IMR-90 (cell line): ENCODE results near the gene GP1BA. TPM values are rescaled to one million over a fixed set of nuclear protein-coding genes. Genes with fewer than 3 reads are reported as not detected.
A peak's percentile ranks its signal among the peaks of the same experiment; 100 is the strongest.

Source experiments
- ATAC-seq: fragments of 200-7000 bp; cut with Tn5 transposase; 2 replicates; pipeline ENCODE4 v1.9.1; 2020; ENCODE audit warnings: low read depth, mild to moderate bottlenecking, moderate library complexity
- BruUV-seq: library from RNA; stranded (reverse); fragments of 400-500 nt; replicated peaks from 2 replicates; lab custom pipeline; 2021; lab: Mats Ljungman, UMichigan
- CTCF ChIA-PET: fragments of 300-600 bp; formaldehyde crosslinking; extraction: SDS; loops from one replicate; lab custom pipeline; 2021; ENCODE audit warnings: antibody characterized with exemption; lab: Yijun Ruan, JAX
- POLR2A ChIA-PET: fragments of 300-600 bp; sonication (Branson Sonifier 250); formaldehyde crosslinking; loops from one replicate; lab custom pipeline; 2022; ENCODE audit warnings: antibody characterized with exemption; ENCODE audit not compliant: unreplicated experiment; lab: Charles Lee
- DNase-seq: peaks from one replicate; pipeline ENCODE4 v3.0.0; 2013
- H2AFZ ChIP-seq: replicated peaks from 2 replicates; pipeline ENCODE3; 2013; ENCODE audit warnings: low read length, mild to moderate bottlenecking; ENCODE audit not compliant: poor library complexity
- H2AK5ac ChIP-seq: 2 replicates; pipeline ENCODE4 v1.6.1; 2013; ENCODE audit warnings: low read depth, low read length, inconsistent platforms
- H2AK9ac ChIP-seq: replicated peaks from 2 replicates; pipeline ENCODE3; 2013; ENCODE audit warnings: mild to moderate bottlenecking, low read depth, low read length, moderate library complexity; ENCODE audit not compliant: poor library complexity
- H2BK120ac ChIP-seq: 2 replicates; pipeline ENCODE4 v1.6.1; 2013; ENCODE audit warnings: low read depth, low read length, inconsistent platforms
- H2BK15ac ChIP-seq: 3 replicates; pipeline ENCODE4 v1.6.1; 2013; ENCODE audit warnings: low read depth, low read length, inconsistent platforms
- H2BK20ac ChIP-seq: 2 replicates; pipeline ENCODE4 v1.6.1; 2013; ENCODE audit warnings: low read depth, mild to moderate bottlenecking, inconsistent platforms, low read length, moderate library complexity
- H2BK5ac ChIP-seq: 2 replicates; pipeline ENCODE4 v1.6.1; 2013; ENCODE audit warnings: mild to moderate bottlenecking, low read depth, low read length, inconsistent platforms; ENCODE audit not compliant: poor library complexity, severe bottlenecking
- H3K14ac ChIP-seq: replicated peaks from 2 replicates; pipeline ENCODE4 v1.6.1; 2013; ENCODE audit warnings: low read depth, low read length, inconsistent platforms
- H3K18ac ChIP-seq: 2 replicates; pipeline ENCODE4 v1.6.1; 2013; ENCODE audit warnings: low read depth, low read length, control low read depth
- H3K23ac ChIP-seq: 2 replicates; pipeline ENCODE4 v1.6.1; 2013; ENCODE audit warnings: low read depth, low read length, inconsistent platforms
- H3K27ac ChIP-seq: 2 replicates; pipeline ENCODE4 v1.5.1; 2013; ENCODE audit warnings: mild to moderate bottlenecking, control low read depth, low read length; ENCODE audit not compliant: insufficient read depth
- H3K27me3 ChIP-seq: 2 replicates; pipeline ENCODE4 v1.6.1; 2013; ENCODE audit warnings: low read length; ENCODE audit not compliant: control insufficient read depth, insufficient read depth
- H3K36me3 ChIP-seq: 2 replicates; pipeline ENCODE4 v1.6.1; 2013; ENCODE audit warnings: low read length, mixed read lengths; ENCODE audit not compliant: control insufficient read depth, insufficient read depth
- H3K4ac ChIP-seq: 2 replicates; pipeline ENCODE4 v1.6.1; 2013; ENCODE audit warnings: low read depth, low read length, inconsistent platforms
- H3K4me1 ChIP-seq: 2 replicates; pipeline ENCODE4 v1.6.1; 2013; ENCODE audit warnings: low read length, mixed read lengths; ENCODE audit not compliant: control insufficient read depth, insufficient read depth
- H3K4me2 ChIP-seq: 2 replicates; pipeline ENCODE4 v1.6.1; 2013; ENCODE audit warnings: low read depth, mild to moderate bottlenecking, control low read depth, low read length, moderate library complexity
- H3K4me3 ChIP-seq: 2 replicates; pipeline ENCODE4 v1.5.1; 2013; ENCODE audit warnings: low read depth, mild to moderate bottlenecking, control low read depth, low read length, moderate library complexity; ENCODE audit not compliant: insufficient read depth
- H3K56ac ChIP-seq: 2 replicates; pipeline ENCODE4 v1.6.1; 2013; ENCODE audit warnings: low read length, inconsistent platforms; ENCODE audit not compliant: insufficient read depth; ENCODE audit errors: extremely low read depth
- H3K79me1 ChIP-seq, 2 experiments: 2 replicates each; pipeline ENCODE4 v1.6.1; 2013; ENCODE audit warnings: low read length in 2 of 2, inconsistent platforms in 1 of 2, low read depth in 1 of 2
- H3K9ac ChIP-seq: 2 replicates; pipeline ENCODE4 v1.6.1; 2013; ENCODE audit warnings: low read depth, low read length, control low read depth
- H3K9me1 ChIP-seq: 2 replicates; pipeline ENCODE4 v1.6.1; 2013; ENCODE audit warnings: low read length, inconsistent platforms; ENCODE audit not compliant: insufficient read depth
- H3K9me3 ChIP-seq: 2 replicates; pipeline ENCODE4 v1.6.1; 2013; ENCODE audit warnings: low read length; ENCODE audit not compliant: control insufficient read depth, insufficient read depth
- H4K20me1 ChIP-seq: 2 replicates; pipeline ENCODE4 v1.6.1; 2013; ENCODE audit warnings: low read length, inconsistent platforms; ENCODE audit not compliant: insufficient read depth
- H4K5ac ChIP-seq: 2 replicates; pipeline ENCODE4 v1.6.1; 2013; ENCODE audit warnings: mild to moderate bottlenecking, low read depth, low read length, control low read depth
- H4K8ac ChIP-seq, 2 experiments: 2 replicates each; pipeline ENCODE4 v1.6.1; 2013; ENCODE audit warnings: low read depth in 2 of 2, low read length in 2 of 2, control low read depth in 1 of 2, inconsistent platforms in 1 of 2
- H4K91ac ChIP-seq: 2 replicates; pipeline ENCODE4 v1.6.1; 2013; ENCODE audit warnings: low read depth, low read length, inconsistent platforms; ENCODE audit not compliant: insufficient read depth
- BHLHE40 ChIP-seq: fragments of 150-350 bp; IDR thresholded peaks from 2 replicates; pipeline ENCODE4 v1.6.1; 2016; ENCODE audit warnings: mild to moderate bottlenecking, low read depth, low read length
- CEBPB ChIP-seq: IDR thresholded peaks from 2 replicates; pipeline ENCODE4 v1.6.1; 2012; ENCODE audit warnings: low read depth, low read length, improper control_type of control experiment
- MAZ ChIP-seq: IDR thresholded peaks from 2 replicates; pipeline ENCODE4 v1.6.1; 2012; ENCODE audit warnings: low read depth, mild to moderate bottlenecking, low read length, improper control_type of control experiment, moderate library complexity, borderline replicate concordance
- NFE2L2 ChIP-seq: fragments of 150-350 bp; IDR thresholded peaks from 2 replicates; pipeline ENCODE4 v1.6.1; 2016; ENCODE audit warnings: low read depth, mild to moderate bottlenecking, low read length
- SMC3 ChIP-seq: fragments of 150-350 bp; IDR thresholded peaks from 2 replicates; pipeline ENCODE4 v1.6.1; 2016; ENCODE audit warnings: low read depth, mild to moderate bottlenecking, antibody characterized with exemption, low read length, moderate library complexity
- WGBS, 2 experiments: methylation state at CpG; one replicate each; pipeline versions ENCODE4 v1.1.5 to v1.1.7; 2013; ENCODE audit warnings: missing lambda C conversion rate in 2 of 2; ENCODE audit not compliant: insufficient read length in 1 of 2; ENCODE audit errors: extremely low coverage in 2 of 2; 5-methylcytosine and 5-hydroxymethylcytosine counted together
- dilution Hi-C: fragments of 300-500 bp; cut with HindIII; formaldehyde crosslinking; loops from one replicate; pipeline ENCODE4 v1.14.3; 2018; ENCODE audit warnings: low sequenced_read_pairs; ENCODE audit not compliant: unreplicated experiment
- in situ Hi-C: fragments of 300-500 bp; cut with MboI; formaldehyde crosslinking; loops from 3 replicates; pipeline ENCODE4 v1.14.3; 2019; ENCODE audit warnings: low sequenced_read_pairs, inconsistent platforms, mixed read lengths
- intact Hi-C: fragments of 100-400 bp; cut with micrococcal nuclease; formaldehyde crosslinking; loops from 2 replicates; pipeline ENCODE4 v1.10.0; 2022
- polyA plus RNA-seq, 3 experiments: library from polyadenylated mRNA; depleted of rRNA; stranded (reverse); fragments of >200 nt; gene quantifications; 2 replicates each; pipeline ENCODE4 v1.2.3, GENCODE V29; 2012; ENCODE audit warnings: low replicate concordance in 1 of 3
- total RNA-seq: library from RNA; depleted of rRNA; stranded (reverse); fragments of >200 nt; gene quantifications from 2 replicates; pipeline ENCODE4 v1.2.3, GENCODE V29; 2012
- TF ChIP-seq, protein P1 (sequence below): fragments of 150-350 bp; IDR thresholded peaks from 2 replicates; pipeline ENCODE4 v1.6.1; 2016; ENCODE audit warnings: low read depth, mild to moderate bottlenecking, low read length, moderate library complexity, borderline replicate concordance

GP1BA gene
- total and polyA plus RNA-seq, 2 of the 4 experiments (the other 2 are of a cell fraction): not detected

DNA sequence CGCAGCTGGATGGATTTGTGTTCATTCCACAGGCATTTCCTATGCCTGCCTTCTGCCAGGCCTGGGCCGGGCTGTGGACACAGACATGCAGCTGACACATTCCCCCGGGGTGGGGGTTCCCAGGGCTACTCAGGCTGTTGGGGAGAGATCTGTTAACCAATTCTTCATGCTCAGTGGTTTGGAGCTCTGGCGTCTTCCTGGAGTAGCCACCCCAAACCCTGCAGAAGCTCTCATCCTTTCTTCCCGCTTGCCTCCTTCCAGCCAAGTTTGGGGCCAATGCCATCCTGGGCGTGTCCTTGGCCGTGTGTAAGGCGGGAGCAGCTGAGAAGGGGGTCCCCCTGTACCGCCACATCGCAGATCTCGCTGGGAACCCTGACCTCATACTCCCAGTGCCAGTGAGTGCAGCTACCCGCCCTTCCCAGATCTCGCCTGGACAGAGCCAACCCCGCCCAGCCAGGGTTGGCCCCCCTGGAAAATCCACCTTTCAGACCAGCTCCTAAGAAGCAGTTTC, 21.4 kb downstream of the GP1BA start:
- Histone ChIP-seq H3K36me3 (peaks cover 2% of the 10 kb centered on the region), H3K79me1 (peaks cover 12 to 27% of the 10 kb centered on the region in 2 experiments; a peak in 3 of 4 replicates), H4K8ac (peak overlapping the region; percentile 56 to 91; a peak in 3 of 4 replicates), H3K4me3 (no peak overlapping the region), H3K27ac (peak overlapping the region; percentile 79), H4K91ac (peak overlapping the region; percentile 78), H3K4me1 (peaks cover 28% of the 10 kb centered on the region), H3K9me3 (no peaks in the 10 kb centered on the region), H3K23ac (peak overlapping the region; percentile 54; the same call in 1 of the 2 replicates), H3K9ac (no peak overlapping the region; the same call in 1 of the 2 replicates), H2BK5ac (peak overlapping the region; percentile 88), H3K18ac (peak overlapping the region; percentile 28), H3K27me3 (no peaks in the 10 kb centered on the region), H2AK5ac (peak overlapping the region; percentile 86), H2BK20ac (peak overlapping the region; percentile 82), H3K9me1 (peaks cover 27% of the 10 kb centered on the region; the same call in 1 of the 2 replicates), H2BK15ac (peak overlapping the region; percentile 42; the same call in 1 of the 3 replicates), H2AK9ac (peak overlapping the region; percentile 89), H3K4me2 (no peak overlapping the region), H2AFZ (peak overlapping the region; percentile 84), H3K14ac (peak overlapping the region; percentile 96), H4K5ac (peak overlapping the region; percentile 58), H2BK120ac (peak overlapping the region; percentile 94), H4K20me1 (peaks cover 2% of the 10 kb centered on the region), H3K56ac (no peak overlapping the region), H3K4ac (peak overlapping the region; percentile 90)
- peak; percentile 12 for ATAC-seq
- DNase-seq: peak; percentile 76
- 40% methylated on average over 3 of the region's 14 CpGs; no CpG with 5 or more reads in 1 of the 2 experiments for WGBS, 2 experiments
- dilution Hi-C loops (no loop called here), intact Hi-C loops (no loop called here), in situ Hi-C loops (no loop called here)
- TF ChIP-seq SMC3 (no peak), NFE2L2 (no peak), BHLHE40 (0 out of 2 replicates have a peak, but pooled peaks have one; percentile 2), MAZ (peak; percentile 82), CEBPB (no peak)
- TF ChIP-seq, protein P1, sequence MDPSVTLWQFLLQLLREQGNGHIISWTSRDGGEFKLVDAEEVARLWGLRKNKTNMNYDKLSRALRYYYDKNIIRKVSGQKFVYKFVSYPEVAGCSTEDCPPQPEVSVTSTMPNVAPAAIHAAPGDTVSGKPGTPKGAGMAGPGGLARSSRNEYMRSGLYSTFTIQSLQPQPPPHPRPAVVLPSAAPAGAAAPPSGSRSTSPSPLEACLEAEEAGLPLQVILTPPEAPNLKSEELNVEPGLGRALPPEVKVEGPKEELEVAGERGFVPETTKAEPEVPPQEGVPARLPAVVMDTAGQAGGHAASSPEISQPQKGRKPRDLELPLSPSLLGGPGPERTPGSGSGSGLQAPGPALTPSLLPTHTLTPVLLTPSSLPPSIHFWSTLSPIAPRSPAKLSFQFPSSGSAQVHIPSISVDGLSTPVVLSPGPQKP: no peak
- ChIA-PET POLR2A (interaction anchor here (0.7 to 1.2 kb wide), 2 partner anchors 9 to 14 kb away, joined by 3 to 8 read pairs; partner anchors contain the start of gene SPAG7), CTCF (interaction anchor here (0.7 kb wide), 1 partner anchor 78 kb away, joined by 3 read pairs; no protein-coding TSS in a partner anchor)
- no TSS peak for BruUV-seq
